Measurements from ENCODE around the gene KIF12.

KIF12 gene

DNA sequence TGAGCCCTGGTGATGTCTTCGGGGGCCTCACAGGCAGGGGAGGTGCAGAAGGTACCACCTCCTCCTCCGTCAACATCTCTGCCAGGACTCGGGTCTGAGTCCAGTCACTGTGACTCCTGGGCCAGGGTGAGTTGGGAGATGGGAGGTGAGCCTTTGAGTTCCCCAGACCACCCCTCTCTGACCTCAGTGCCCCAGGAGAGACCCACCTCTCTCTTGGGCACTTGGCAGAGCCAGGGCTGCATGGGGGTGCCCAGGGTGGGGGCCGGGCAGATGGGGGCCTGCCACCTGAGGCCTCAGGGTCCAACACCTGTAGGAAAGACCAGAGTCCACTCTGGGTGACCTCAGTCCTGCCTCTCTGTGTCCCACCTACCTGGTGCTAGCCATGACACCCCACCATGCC, 6.8 kb downstream of the KIF12 start:
- TF ChIP-seq, protein P1, sequence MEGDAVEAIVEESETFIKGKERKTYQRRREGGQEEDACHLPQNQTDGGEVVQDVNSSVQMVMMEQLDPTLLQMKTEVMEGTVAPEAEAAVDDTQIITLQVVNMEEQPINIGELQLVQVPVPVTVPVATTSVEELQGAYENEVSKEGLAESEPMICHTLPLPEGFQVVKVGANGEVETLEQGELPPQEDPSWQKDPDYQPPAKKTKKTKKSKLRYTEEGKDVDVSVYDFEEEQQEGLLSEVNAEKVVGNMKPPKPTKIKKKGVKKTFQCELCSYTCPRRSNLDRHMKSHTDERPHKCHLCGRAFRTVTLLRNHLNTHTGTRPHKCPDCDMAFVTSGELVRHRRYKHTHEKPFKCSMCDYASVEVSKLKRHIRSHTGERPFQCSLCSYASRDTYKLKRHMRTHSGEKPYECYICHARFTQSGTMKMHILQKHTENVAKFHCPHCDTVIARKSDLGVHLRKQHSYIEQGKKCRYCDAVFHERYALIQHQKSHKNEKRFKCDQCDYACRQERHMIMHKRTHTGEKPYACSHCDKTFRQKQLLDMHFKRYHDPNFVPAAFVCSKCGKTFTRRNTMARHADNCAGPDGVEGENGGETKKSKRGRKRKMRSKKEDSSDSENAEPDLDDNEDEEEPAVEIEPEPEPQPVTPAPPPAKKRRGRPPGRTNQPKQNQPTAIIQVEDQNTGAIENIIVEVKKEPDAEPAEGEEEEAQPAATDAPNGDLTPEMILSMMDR (IDR thresholded peaks at IDR 0.05; ENCODE audit: low read depth, low read length), result no peak
- Histone ChIP-seq H3K4me3 (ENCODE audit: low read depth, low read length) (no peak overlapping the region), H3K27ac (no peak overlapping the region), H3K27me3 (ENCODE audit: insufficient read depth, low read depth, severe bottlenecking) (no peaks in the 10 kb centered on the region), H3K36me3 (peaks cover 74% of the 10 kb centered on the region), H3K9me3 (ENCODE audit: severe bottlenecking) (peaks cover 2% of the 10 kb centered on the region)
- no peak for DNase-seq

DNA sequence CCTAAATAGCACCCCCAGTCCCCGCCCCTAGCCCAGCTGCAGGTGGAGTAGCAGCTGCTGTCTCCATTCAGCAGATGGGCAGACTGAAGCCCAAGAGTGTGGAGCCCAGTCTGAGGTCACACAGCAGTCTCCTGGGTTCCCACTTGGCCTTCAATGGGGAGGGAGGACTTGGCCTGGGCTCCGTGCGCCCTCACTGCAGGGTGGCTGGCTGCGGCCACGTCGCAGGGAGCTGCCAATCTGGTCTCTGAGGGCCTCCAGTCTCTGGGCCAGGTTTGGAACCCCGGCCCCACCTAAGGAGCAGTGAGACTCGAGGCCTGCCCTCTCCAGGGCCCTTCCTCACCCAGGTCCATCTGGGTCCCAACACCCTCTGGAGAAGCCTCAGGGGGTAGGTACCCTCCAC, 7.4 kb downstream of the KIF12 start:
- Histone ChIP-seq H3K27ac (no peak overlapping the region), H3K36me3 (peaks cover 68% of the 10 kb centered on the region), H3K4me3 (ENCODE audit: low read depth, low read length) (no peak overlapping the region), H3K27me3 (ENCODE audit: insufficient read depth, low read depth, severe bottlenecking) (no peaks in the 10 kb centered on the region), H3K9me3 (ENCODE audit: severe bottlenecking) (peaks cover 2% of the 10 kb centered on the region)
- no peak for DNase-seq
- TF ChIP-seq, protein P1 (IDR thresholded peaks at IDR 0.05; ENCODE audit: low read depth, low read length), result no peak

DNA sequence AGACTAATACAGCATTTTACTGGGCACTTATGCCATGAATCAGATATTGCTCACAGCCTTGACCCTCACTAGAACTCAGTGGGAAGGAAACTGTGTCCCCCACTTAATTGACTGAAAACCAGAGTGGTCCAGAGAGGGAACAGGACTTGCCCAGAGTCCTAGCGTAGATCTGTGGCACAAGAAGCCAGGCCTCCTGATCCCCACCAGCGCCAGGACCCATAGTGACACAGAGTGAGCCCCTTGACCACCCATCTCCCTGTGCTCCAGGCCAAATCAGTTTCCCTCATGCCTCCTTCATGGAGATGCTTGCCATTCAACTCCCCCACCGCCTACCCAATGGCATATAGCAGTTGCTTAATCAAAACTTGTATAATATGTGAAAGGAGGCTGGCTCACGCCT, 8.3 kb downstream of the KIF12 start:
- TF ChIP-seq, protein P1 (IDR thresholded peaks at IDR 0.05; ENCODE audit: low read depth, low read length), result no peak
- Histone ChIP-seq H3K9me3 (ENCODE audit: severe bottlenecking) (peaks cover 2% of the 10 kb centered on the region), H3K36me3 (peaks cover 58% of the 10 kb centered on the region), H3K27ac (no peak overlapping the region; the same call in 1 of the 2 replicates), H3K27me3 (ENCODE audit: insufficient read depth, low read depth, severe bottlenecking) (no peaks in the 10 kb centered on the region), H3K4me3 (ENCODE audit: low read depth, low read length) (no peak overlapping the region)
- no peak for DNase-seq

DNA sequence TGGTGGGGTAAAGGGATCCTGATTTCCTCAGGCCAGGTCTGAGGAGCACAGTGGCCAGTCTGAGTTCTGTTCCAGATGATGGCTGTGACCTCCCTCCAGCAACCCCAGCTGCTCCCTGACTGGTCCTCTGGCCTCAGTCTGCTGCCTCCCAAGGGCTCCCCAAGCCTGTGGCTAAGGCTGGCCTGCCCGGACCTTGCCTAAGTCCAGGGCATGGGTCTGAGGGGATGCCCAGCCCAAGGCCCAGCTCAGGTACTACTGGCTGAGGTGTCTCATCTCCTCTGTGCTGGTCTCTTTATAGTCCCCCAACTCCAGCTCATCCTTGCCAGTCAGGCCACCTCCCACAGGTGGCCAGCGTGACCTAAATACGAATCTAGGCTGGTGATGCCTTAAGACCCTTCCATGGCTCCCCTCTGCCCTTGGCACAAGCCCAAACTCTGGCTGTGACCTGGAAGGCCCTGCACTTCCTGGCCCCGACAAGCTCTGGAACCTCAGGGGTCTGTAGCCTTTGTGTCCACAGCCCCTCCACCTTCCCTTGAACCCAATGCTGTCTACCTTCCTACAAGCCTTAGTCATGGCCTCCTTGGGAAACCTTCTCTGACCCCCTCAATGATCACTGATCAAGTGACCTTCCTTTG, 9.8 kb downstream of the KIF12 start:
- TF ChIP-seq, protein P1 (IDR thresholded peaks at IDR 0.05; ENCODE audit: low read depth, low read length), result no peak
- Histone ChIP-seq H3K27me3 (ENCODE audit: insufficient read depth, low read depth, severe bottlenecking) (no peaks in the 10 kb centered on the region), H3K9me3 (ENCODE audit: severe bottlenecking) (peaks cover 2% of the 10 kb centered on the region), H3K36me3 (peaks cover 44% of the 10 kb centered on the region), H3K27ac (no peak overlapping the region), H3K4me3 (ENCODE audit: low read depth, low read length) (no peak overlapping the region)
- DNase-seq, result no peak

DNA sequence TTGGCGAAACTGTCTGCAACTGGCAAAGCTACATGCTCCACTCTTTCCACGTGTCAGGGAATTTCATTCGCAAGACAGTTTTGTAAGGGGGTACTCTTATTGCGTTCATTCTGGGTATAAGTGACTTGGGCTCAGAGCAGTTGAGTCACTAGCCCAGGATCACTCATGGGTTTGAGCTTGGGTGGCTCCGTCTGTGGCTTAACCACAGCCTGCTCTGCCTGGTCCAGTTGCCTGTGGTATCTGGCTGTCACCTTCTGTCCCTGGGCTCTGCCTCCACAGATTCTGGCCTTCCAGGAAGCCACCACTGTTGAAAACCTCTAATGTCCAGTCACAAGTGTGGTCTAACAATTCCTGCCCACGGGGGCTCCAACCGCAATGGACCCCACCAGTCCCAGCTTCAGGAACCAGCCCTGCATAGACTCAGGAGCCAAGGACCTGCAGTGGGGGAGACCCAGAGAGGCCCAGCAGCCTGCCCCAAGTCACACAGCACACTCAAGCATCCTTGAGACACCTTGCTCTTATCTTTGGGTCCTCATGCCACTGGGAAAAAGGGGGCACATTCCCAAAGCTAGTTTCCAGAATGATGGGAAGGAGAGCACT, 10.4 kb downstream of the KIF12 start:
- Histone ChIP-seq H3K27me3 (ENCODE audit: insufficient read depth, low read depth, severe bottlenecking) (no peaks in the 10 kb centered on the region), H3K4me3 (ENCODE audit: low read depth, low read length) (no peak overlapping the region), H3K9me3 (ENCODE audit: severe bottlenecking) (peaks cover 2% of the 10 kb centered on the region), H3K27ac (no peak overlapping the region), H3K36me3 (peaks cover 37% of the 10 kb centered on the region)
- no peak for DNase-seq
- TF ChIP-seq, protein P1 (IDR thresholded peaks at IDR 0.05; ENCODE audit: low read depth, low read length), result no peak

DNA sequence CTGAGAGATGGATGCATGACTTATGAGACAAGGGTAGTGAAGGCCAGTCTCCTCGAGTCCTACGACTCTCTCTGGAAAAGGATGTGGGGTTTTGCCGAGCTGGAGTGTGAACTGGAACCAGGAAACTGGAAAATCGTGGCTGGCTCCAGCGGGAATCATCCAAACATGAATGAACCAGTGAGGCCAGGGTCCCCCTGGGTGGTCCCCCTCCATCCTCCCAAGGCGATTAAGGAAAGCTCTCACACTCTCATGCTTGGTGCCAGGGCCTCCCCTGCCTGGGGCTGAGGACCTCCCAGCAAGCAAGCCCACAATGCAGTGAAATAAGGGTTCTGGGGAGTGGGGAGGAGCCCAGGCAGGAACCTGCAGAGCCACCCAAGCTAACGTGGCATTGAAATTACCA, 11.4 kb downstream of the KIF12 start:
- H3K36me3 ChIP-seq, result peaks cover 28% of the 10 kb centered on the region
- no peaks in the 10 kb centered on the region for H3K27me3 ChIP-seq (ENCODE audit: insufficient read depth, low read depth, severe bottlenecking)
- no peak overlapping the region for H3K27ac ChIP-seq
- TF ChIP-seq, protein P1 (IDR thresholded peaks at IDR 0.05; ENCODE audit: low read depth, low read length), result no peak
- no peak overlapping the region for H3K4me3 ChIP-seq (ENCODE audit: low read depth, low read length)
- DNase-seq, result no peak
- peaks cover 2% of the 10 kb centered on the region for H3K9me3 ChIP-seq (ENCODE audit: severe bottlenecking)
